GM21529 (cell line): ENCODE results near the gene CFAP20DC.
"Not testable (repeated sequence)": the region's sequence is repeated elsewhere in the genome, so short reads cannot be mapped to it uniquely, and the experiment has no call there.

Experiments used
- ATAC-seq: cut with Tn5 transposase; IDR thresholded peaks from one replicate; pipeline ENCODE4 v1.9.1; 2021; ENCODE audit not compliant: unreplicated experiment

Gene CFAP20DC

DNA sequence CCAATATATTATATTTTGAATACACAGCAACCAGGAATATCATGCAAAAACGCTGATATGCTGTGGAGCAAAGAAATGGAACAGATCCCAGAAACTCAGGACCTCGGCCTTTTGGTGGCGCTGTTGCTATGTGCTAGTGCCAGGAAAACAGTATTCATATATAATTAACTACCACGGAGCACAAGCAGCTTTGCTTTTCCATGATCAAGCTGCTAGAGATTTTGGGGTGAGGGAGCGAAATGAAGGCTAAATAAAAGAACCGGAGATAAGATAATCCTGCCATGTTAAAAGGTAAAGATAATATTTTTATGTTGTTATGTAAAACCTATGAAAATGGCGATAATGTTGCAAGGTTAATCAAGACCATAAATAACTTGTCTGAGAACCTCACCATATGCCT lies 225.5 kb downstream of the CFAP20DC start:
- ATAC-seq: no peak

DNA sequence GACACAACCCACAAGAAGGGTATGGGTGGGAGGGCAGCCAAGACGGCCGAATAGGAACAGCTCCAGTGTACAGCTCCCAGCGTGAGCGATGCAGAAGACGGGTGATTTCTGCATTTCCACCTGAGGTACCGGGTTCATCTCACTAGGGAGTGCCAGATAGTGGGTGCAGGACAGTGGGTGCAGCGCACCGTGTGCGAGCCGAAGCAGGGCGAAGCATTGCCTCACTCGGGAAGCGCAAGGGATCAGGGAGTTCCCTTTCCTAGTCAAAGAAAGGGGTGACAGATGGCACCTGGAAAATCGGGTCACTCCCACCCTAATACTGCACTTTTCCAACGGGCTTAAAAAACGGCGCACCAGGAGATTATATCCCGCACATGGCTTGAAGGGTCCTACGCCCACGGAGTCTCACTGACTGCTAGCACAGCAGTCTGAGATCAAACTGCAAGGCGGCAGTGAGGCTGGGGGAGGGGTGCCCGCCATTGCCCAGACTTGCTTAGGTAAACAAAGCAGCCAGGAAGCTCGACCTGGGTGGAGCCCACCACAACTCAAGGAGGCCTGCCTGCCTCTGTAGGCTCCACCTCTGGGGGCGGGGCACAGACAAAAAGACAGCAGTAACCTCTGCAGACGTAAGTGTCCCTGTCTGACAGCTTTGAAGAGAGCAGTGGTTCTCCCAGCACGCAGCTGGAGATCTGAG lies 243.1 kb downstream of the CFAP20DC start:
- not testable (repeated sequence) for ATAC-seq

DNA sequence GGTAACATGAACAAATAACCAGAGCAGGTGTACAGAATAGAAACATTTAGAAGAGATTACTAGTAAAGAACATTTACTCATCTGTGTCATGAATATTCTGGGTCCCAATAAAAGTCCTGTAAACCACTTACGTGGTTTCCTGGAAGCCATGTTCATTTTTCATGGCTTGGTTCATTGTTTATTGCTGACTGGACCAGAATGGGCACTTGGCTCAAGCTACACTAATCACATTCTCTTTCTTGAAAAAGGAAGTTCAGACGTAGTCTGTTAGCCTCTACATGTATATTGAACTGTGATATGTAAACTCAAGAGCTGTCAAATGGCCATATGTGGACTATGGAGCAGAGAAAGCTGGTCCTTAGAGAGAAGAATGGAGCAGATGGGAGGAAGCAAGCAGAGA lies 244.9 kb downstream of the CFAP20DC start:
- no peak for ATAC-seq

DNA sequence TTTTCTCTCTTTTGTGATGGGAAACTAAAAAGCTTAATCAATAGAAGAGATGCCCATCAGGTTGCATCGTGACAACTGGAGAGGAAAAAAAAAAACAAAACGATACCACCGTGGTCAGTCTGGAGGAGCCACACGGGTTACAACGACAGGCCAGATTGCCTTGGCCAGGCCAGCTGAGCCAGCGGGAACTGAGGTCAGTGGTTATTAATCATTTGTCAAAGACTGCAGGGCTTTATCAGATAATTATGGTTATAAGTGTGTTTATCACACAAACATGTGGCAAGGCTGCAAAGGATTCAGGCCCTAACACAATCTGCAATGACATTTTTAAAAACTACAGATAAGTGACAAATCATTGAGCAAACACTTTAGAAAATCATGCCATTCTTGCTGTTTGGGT lies 248.3 kb downstream of the CFAP20DC start:
- no peak for ATAC-seq

DNA sequence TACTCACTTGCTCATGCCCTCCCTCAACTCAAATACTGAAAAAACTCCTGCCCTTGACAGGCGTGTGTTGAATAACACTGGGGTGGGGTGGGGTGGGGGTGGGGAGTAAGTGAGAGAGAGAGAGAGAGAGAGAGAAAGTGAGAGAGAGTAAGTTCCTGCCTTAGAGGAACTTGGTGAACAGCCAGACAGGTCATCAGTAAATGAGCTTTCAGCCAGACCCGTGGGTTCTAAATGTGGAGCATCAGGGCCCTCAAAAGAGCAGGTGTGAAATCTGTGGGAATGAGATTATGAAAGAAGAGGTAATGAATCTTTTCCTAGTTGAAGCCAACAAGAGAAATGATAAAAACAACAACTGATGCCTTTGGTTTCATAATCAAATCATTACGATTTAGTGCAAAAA lies 248.9 kb downstream of the CFAP20DC start:
- no peak for ATAC-seq

DNA sequence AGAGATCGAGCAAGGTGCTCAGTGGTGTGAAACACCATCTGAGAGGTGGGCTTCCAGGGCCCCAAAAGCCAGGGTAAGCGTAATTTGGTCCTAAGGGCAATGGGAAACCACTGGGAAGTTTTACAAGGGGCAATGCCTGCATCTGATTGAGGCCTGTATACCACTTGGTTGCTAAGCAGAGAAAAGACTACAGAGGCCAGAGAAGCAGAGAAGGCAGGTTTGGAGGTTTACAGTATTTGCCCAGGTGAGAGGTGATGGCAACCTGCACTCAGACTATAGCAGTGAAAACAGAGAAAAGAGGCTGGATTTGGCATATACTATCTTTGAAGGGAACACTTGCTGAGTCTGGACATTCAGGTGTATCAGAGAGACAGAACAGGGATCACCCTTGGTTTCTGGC lies 249.8 kb downstream of the CFAP20DC start:
- ATAC-seq: no peak

DNA sequence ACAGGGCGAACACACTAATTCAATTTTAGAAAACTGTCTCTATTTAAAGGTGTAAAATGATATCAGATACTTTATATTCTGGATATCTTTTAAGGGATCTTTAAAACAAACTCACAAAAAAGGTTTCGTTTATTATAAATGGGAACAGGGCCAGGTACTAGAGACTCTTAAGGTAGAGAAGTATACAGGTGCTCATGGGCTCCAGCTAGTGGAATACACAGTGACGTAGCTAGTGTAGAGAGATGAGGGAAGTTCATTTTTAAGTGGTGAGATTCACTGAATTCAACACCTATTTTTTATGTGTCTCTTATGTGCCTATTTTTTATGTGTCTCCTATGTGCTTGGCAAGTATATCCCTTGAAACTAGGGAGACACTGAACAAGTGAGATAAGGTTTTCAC lies 250.6 kb downstream of the CFAP20DC start:
- ATAC-seq: no peak

DNA sequence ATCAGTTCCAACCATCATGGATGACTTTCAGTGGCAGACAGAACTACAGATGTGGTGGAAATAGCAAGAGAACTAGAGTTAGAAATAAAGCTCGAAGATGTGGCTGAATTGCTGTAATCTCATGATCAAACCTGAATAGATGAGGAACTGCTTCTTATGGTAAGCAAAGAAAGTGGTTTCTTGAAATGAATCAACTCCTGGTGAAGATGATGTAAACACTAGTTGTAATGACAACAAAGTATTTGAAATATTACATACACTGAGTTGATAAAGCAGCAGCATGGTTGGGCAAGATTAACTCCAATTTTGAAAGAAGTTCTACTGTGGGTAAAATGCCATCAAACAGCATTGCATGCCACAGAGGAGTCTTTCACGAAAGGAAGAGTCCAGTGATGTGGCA lies 251.5 kb downstream of the CFAP20DC start:
- ATAC-seq: no peak

DNA sequence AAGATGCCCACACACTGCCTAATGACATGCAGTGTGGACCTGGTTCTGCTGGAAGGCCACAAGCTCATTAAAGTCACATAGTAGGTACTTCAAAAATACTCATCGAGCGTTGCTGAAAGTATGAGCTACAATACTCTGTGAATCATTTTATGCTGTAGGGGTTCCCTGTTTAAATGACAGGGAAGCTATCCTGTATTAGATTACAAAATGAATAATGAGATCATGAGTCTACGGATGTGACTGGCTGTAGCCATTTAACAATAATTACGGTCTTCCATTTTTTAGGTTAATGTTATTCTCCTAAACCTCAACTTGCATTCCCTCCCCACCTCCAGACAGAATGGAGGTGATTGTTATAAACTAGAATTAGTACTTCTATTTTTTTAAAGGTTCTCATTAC lies 255.1 kb downstream of the CFAP20DC start:
- no peak for ATAC-seq

DNA sequence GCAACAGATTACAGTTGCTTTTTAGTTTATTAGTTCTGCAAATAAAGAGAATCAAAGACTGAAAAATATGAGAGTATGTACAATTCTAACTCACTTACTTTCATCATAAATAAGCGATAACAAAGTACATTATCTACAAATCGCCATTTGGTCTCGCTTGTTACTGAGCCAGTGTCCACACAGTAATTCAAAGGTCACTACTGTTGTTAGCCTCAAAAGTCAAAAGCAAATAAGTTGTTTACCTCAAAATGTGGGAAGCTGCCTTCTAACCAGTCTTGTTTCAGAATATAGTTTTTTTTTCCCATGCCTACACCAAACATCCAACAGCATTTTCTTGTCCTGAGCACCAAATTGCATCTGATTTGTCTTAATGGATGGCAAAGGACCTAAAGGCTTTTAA lies 255.9 kb downstream of the CFAP20DC start:
- ATAC-seq: no peak

DNA sequence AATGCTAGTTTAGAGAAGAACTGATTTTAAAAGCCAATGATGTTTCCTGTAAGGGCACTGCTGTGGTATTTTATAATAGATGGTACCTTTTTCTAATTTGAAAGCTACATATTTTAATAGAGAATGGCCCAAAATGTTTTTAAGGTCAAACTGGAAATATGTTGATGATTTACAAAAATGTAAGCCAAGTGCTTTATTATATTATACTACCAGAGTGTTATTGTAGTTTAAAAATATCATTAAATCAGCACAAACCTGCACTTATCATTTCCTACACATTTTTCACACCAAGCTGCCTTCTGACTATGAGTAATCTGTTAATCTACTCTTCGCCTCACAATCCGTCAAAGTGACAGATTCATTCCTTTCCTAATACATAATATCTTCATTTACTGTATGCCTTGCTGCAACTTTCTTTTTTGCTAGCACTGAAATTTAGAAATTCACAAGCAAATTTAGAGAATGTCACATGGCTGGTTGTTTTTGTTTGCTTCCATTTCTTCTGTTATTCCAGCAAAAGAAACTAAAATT lies 256.8 kb downstream of the CFAP20DC start:
- no peak for ATAC-seq

DNA sequence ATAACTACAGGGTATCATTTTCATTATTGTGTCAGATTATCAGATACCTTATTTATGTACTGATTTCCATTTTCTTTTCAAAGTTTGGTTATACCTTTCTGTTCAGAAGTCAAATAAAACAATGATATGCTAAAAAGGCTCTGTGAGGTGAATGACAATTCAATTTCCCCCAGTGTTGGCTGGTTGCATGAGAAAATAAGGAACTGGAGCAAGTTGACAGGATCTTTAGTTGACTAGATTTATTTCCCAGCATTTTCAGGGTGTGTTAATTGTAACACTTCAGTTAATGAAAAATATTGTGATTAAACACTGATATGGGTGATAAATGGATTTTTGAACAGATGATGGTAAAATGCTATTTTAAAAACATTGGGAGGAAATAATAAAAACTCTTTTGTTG lies 260.4 kb downstream of the CFAP20DC start:
- no peak for ATAC-seq

DNA sequence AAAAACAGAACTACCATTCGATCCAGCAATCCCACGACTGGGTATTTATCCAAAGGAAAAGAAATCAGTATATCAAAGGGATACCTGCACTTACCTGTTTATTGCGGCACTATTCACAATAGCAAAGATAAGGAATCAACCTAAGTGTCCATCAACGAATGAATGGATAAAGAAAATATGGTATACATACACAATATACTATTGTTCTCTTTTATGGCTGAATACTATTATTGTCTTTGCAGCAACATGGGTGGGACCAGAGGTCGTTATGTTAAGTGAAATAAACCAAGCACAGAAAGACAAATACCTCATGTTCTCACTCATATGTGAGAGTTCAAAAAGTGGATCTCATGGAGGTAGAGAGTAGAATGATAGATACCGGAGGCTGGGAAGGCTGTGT lies 264.9 kb downstream of the CFAP20DC start:
- no peak for ATAC-seq

DNA sequence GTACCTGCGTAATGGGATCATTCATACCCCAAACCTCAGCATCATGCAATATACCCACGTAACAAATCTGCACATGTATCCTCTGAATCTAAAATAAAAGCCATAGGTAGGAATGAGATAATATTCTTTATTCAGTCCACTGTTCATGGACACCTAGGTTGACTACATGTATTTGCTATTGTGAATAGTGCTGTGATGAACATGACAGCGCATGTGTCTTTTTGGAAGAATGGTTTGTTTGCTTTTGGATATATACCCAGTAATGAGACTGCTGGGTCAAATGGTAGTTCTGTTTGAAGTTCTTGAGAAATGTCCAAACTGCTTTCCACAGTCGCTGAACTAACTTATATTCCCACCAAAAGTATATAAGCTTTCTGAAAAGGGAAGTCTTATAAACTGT lies 265.4 kb downstream of the CFAP20DC start:
- ATAC-seq: no peak

DNA sequence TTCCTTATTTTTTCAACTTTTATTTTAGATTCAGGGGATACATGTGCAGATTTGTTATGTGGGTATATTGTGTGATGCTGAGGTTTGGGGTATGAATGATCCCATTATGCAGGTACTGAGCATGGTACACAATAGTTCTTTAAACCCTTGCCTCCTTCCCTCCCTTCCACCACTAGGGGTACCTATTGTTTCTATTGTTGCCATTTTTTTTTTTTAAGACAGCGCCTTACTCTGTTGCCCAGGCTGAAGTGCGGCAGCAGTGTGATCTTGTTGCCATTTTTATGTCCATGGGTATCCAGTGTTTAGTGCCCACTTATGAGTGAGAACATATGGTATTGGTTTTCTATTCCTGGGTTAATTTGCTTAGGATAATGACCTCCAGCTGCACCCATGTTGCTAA lies 266.0 kb downstream of the CFAP20DC start:
- ATAC-seq: no peak

DNA sequence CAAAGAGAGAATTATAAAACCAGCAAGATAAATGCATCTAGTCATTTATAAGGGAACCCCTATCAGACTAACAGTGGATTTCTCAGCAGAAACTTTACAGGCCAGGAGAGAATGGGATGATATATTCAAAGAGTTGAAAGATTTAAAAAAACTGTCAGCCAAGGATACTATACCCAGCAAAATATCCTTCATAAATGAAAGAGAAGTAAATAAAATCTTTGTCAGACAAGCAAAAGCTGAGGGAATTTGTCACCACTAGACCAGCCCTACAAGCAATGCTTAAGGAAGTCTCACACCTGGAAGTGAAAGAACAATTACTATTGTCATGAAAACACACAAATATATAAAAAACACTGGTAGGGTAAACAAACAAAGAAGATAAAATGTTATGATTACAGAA lies 269.9 kb downstream of the CFAP20DC start:
- ATAC-seq: no peak

DNA sequence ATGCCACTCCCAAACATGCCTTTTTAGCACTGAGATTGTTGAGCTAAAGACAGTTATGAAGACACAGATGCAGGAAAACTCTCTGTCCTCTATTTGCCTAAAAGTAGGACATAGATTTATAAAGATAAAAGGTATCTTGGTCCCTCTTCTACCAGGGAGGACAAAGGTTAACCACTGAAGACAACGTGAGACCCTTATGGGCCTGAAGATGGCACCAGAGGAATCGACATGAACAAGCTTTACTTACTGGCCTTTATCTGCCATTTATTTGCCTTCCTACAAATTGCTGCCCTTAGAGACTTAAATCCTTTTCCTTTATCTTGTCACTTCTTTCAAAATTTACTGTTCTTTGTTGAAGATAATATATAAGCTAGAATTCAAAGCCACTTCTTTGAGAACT lies 273.6 kb downstream of the CFAP20DC start:
- no peak for ATAC-seq

DNA sequence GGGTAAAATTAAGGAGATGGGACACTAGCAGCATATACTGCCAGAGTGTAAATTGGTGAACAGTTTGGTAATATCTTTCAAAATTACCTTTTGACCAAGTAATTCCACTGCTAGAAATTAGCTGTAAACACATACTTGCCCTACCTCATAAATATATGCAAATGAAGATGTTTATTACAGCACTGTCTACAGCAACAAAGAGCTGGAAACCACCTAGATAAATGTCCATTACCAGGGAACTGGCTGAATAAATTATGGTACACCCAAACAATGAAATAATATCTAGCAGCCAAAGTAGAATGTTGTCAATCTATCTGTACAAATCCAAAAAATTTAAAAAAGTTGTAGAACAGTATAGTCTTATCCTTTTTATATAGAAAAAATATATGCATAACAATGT lies 277.4 kb downstream of the CFAP20DC start:
- ATAC-seq: no peak

DNA sequence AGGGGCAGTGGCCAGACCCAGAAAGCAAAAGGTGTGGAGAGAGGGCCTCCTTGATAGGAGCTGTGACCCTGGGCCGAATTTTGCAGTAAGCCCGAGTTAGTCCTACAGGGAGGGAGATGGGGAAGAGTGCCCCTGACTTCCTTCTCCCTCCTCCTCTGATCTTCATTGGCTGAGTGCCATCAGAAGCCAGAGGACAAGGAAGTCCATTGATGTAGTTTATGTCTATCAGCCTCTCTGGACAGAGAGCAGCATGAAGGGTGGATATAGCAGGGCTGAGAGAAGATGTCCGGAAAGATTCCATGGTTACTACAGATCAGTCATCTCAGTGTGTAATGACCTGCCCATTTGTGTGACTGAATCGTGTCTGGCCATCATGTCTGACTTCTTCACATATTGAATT lies 280.8 kb downstream of the CFAP20DC start:
- no peak for ATAC-seq

DNA sequence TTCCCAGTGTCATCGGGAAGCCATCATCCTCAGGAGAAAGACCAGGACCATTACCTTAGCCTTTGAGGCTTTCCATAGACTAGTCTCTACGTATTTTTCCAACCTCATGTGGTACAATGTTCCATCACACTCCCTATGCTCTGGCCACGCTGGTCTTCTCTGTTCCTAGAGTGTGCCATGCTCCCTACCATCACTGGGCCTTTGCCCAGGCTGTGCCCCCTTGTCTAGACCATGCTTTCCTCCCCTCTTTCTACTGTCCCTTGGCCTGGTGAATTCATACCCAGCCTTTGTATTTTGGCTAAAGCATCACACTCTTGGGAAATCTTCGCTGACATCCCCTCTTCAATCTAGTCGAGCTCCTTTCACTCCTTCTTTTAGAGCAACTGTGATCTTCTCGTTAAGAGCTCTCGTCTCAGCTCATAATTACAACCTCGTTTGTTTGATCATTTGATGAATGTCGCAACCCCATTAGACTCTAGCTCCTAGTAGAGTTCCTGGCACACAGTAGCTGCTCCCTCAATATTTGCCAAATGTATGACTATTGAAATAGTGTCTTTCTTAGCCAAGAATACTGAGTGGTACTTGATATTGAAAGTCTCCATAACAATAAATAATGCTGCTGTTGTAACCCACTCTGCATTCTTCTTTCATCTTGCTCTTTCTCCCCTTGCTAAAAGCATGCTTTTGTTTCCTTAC lies 283.1 kb downstream of the CFAP20DC start:
- ATAC-seq: no peak

DNA sequence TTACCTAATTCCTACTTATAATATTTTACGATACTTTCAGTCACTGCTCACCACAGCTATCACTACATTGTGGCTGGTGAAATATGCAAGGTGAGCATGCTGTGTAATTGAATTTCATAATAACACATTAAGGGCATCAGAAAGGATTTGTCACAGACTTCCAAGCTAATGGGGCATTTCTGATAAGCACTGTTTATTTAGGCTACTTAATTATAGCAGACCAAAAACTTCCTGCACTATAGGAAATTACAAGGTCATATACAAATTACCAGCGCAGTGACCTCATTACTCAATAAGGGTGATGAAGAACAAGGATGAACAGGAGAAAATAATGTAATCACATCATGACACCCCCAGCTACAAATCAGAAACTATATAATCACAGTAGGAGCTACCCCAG lies 294.7 kb downstream of the CFAP20DC start:
- ATAC-seq: no peak

DNA sequence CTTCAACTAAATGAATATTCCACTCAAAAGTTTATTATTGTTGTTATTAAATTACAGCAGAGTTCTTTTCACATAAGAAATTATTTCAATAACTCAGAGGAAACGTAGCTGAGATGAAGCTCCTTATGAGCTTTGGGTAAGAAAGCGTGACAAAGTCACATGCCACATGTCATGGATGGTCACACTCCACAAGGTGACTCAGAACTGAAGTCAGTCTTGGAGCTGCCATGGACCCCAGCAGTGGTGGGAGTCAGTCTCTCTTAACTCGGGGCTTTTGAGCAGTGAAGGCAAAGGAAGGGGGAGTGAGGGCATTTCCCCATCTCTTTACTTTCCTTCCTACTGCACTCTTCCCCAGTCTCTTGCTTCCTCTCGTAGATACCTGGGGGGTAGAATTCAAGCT lies 295.8 kb downstream of the CFAP20DC start:
- ATAC-seq: peak; percentile 75
